NCI-H82 treated with DMSO at 0.1 percent for 48 hours (cell line): Measurements from ENCODE around the gene LRRC14B.
"Not testable (repeated sequence)": the region's sequence is repeated elsewhere in the genome, so short reads cannot be mapped to it uniquely, and the experiment has no call there.

ENCODE experiments used
- DNase-seq: peaks from one replicate; lab custom pipeline; 2025; ENCODE audit not compliant: unreplicated experiment; lab: John Stamatoyannopoulos, UW

The LRRC14B gene

DNA sequence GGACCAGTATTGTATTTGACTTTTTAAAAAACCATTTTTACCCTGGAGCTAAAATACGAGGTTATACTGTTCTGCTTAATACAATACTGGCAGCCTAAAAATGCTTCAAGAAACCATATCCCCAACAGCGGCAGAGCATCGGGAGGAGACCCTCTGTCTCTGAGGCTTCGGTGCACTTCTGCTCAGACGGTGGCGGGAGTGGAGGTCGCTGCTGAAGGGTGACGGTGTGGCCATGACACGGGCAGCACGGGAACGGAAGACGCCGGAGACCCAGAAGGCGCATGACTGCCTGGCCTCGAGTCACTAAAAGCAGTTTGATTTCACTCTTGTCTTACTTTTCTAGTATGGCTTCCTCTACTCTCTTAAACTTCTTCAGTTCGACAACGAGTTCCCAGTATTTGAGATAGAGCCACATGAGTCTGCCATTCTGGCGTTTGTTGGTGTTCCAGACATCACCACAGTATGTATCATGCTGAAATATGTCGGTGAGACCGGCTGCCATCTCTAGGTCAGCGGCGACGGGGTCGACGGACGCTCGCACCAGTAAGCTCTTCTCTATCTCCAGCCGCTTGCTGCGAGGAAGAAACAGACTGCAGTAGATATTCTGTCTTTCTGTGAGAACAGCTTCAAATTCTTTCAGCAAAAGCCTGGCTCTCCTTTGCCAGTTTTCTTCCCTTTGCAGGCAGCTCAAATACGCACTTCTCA lies 13.8 kb downstream of the LRRC14B start:
- DNase-seq: no peak

DNA sequence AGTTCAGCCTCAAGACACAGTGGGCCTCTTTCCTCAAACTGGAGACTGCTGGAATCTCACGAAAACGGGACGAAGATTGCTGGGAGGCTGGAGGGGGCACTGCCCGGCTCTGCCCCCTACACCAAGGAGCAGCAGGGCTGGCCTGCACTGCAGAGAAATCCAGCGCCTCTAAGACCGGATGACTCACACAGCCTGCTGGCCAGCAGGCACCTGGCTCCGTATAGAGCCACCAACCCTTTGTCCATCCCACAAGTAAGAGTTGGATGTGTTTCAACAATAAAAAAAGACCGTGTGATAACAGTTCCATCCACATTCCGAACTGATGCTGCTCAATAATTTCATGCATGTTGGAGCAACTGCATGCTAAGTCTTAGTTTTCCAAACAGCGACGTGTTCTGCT lies 15.1 kb downstream of the LRRC14B start:
- DNase-seq: no peak

DNA sequence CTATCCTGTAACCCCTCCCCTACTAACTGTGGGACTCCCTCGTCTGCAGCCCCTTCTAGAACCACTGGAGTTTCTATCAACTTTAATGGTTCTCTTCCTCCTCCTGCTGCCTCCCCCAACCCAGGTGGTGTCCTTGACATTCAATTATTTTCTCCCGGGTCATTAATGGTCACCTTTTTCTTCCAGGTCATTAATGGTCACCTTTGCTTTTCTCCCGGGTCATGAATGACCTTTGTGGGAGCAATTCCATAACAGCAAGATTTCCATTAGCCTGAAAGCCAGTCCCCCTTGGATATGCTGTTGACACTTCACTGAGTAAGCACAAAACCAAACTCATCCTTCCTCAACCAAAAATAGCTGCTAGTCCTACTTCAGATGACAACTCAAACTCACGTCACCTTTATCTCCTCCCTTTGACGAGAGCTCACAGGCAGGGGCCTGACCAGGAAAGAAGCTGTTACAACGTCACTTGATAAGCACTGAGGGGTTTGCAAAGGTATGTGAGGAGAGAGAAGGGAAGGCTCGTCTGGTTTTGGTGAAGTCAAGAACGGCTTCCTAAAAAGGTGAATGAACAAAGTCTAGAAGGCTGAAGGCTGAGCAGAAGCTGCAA lies 15.7 kb downstream of the LRRC14B start:
- no peak for DNase-seq

DNA sequence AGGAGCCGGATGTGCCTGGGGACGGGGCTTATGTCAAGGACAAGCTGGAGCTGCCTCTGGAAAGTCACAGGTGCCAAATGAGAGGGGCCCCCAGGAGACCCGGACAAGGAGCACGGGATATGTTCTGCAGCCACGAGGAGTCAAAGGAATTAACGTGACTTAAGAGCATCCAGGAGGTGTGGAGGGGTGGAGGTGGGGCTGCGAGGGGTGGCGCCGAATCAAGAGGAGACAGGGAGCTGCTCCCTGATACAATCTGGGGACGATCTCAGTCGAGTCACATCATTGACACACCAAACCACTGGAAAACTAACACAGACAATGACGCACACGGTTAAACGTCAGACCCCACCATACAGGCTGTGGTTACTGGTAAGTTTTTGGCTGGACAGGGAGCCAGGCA lies 16.3 kb downstream of the LRRC14B start:
- no peak for DNase-seq

DNA sequence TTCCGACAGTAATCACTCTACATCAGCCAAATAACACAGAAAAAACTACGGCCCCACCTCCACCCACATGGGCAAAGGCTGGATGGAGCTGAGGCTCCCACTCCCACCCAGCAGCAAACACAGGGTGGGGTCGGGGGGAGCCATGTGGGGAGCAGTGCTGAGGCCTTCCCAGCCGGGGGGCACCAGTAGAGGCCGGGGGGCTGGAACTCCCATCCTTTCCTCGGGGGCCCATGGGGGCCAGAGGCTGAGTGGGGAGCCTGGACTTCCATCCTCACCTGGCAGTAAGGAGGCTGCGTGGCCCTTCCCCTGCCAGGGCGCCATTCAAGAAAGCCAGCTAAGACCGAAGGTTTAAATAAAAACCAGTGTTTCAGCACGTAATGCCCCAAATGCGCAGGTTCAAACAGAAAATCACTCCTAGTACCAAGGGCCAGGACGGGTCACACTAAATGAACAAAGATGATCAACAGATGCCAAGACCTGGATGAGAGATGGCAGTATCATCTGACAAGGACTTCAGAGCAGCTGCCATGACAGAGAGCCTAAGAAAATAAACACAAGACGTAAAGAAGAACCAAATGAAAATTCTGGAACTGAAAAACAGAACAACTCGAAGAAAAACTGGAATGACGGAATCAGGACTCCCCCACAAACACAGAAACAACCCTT lies 17.3 kb downstream of the LRRC14B start:
- DNase-seq: no peak

DNA sequence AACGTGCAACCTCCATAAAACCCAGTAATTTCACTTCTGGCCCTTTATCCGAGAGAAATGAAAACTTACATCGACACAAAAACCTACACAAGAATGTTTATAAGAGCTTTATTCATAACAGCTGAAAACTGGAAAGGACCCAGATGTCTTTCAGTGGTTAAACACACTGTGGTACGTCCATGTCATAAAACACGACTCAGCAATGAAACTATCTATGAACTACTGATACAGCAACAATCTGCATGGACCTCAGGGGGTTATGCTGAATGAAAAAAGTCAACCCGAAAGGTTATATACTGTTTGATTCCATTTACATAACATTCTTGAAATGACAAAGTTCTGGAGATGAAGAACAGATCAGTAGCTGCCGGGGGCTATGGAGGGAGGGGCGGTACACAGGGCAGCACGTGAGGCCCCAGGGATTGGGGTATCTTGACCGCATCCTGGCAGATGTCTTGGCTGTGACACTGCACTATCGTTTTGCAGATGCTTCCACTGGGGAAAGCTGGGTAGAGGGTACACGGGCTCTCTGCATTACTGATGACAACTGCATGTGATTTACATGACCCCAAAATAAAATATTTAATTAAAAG lies 22.6 kb downstream of the LRRC14B start:
- DNase-seq: no peak

DNA sequence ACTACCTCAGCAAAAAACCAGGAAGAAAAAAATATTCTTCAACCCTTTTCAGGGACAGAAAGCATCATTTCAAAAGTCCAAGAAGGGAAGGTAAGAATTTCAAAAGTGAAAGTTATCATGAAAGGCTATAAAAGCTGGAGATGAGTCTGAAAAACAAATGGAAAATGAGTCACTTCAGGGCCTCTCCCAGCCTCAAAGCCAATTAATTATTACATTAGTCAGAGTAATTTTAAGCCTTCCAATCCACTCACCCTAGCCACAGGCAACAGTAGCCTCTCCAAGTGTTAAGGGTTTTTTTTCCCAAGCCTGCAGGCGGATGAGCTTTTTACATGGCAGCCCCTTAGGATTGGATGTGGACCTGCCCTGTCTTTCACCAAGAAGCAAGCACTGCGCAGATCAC lies 24.0 kb downstream of the LRRC14B start:
- DNase-seq: not testable (repeated sequence)

DNA sequence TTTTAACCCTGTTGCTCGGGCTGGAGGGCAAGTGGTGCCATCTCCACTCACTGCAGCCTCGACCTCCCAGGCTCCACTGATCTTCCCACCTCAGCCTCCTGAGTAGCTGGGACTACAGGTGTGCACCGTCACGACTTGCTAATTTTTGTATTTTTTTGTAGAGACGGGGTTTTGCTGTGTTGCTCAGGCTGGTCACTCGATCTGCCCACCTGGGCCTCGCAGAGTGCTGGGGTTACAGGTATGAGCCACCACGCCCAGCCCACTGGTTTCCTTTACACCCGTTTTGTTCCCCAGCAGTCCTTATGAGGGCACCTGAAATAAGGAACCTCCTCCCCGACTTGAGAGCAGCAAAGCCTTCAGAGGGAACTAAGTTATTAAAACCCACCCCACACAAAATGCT lies 24.8 kb downstream of the LRRC14B start:
- not testable (repeated sequence) for DNase-seq

DNA sequence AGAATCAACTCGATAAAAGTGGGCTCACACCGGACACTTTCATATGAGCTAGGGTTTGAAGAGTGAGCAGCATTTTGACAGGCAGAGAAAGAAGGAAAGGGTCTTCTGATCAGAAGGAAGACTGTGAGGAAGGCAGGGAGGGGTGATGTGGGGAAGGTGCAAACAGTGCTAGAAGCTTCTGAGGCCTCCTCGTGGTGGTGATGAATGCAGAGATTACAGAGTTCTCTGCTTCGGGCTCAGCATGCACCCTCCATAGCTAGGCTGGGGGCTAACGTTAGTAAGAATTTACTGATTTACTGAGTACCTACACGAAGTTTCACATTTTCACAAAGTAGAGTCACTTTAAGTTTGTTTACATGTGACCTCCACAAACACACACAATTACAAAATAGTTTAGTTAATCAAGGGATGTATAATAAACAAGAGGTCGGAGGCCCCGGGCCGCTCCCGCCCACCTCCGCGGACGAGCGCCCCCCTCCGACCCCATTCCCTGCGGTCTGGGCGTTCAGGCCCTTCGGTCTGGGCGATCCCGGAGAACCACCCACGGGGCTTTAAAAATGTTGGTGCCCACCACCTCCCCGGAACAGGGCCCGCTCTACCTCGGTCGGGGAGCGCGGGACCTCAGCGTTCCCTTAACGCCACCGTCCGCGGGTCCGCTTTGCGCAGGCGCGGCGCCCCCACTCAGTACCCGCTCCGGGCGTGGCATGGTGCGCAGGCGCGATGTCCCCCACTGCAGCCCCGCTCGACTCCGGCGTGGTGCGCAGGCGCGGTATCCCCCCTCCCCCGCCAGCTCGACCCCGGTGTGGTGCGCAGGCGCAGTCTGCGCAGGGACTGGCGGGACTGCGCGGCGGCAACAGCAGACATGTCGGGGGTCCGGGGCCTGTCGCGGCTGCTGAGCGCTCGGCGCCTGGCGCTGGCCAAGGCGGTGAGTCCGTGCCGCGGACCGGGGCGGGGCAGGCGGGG lies 26.5 kb downstream of the LRRC14B start, which contains the start of the genes CCDC127 and SDHA:
TSS of gene CCDC127 (minus strand) at position 660 of the 963 bp plus-strand sequence. CDS start 1,304 bp downstream, outside the sequence.
TSS of gene SDHA (plus strand) at position 827 of the 963 bp plus-strand sequence. CDS start at position 863, 36 bp downstream.
- peak; percentile 58 for DNase-seq

DNA sequence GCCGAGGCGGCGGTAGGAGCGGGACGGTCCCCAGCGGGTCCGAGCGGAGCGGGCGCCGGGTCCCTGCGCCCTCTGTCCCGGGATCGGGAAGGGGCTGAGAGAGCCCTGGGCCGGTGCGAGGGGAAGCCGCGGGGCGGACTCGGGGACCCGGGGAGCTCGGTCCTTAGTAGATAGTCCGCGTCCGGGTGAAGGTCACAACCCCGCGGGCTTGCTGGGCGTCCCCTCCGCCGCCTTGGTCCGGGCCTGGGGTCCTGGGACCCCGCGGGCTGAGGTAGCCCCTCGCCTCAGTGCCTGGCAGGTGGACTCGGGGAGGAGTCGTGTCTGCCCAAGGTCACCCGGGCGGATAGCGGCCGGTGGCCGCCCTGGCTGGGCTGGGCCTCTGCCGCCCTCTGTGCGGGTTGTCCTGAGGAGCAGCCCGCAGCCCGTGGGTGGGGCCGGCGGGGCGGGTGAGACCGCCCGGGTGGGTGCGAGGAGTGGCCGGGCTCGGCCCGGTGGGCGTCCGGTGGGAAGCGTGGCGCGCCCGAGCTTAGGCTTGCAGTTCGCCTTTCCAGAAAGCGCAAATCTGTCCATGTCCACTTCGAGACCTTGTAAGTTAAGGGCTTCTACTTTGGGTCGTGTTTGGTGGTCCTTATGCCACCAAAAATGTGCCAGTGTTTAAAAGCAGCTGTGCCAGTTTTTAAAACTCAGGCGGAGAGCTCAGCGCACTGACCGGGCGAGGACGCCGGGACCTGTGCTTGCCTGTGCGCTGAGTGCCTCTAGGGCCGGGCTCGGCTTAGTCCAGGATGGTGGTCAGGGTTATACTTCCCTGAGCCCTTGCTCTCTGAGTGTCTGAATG lies 27.4 kb downstream of the LRRC14B start:
- DNase-seq: no peak

DNA sequence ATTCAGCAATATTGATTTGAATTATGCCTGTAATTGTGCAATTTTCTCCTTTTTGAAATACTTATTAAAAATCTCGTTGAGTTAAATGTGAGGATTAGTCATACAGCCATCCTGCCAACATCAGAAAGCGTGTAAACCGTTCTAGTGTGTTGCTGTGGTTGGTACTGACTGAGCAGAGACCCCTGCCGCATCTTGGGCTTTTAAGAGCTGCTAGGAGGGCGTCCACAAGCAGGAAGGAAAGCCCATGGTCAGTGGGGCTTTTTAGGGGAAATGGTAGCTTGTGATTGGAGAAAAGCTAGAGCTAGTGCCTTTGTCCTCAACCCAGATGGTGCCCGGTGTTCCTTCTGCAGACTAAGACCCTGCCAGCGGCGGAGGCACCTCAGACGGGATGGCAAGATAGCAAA lies 28.2 kb downstream of the LRRC14B start:
- no peak for DNase-seq

DNA sequence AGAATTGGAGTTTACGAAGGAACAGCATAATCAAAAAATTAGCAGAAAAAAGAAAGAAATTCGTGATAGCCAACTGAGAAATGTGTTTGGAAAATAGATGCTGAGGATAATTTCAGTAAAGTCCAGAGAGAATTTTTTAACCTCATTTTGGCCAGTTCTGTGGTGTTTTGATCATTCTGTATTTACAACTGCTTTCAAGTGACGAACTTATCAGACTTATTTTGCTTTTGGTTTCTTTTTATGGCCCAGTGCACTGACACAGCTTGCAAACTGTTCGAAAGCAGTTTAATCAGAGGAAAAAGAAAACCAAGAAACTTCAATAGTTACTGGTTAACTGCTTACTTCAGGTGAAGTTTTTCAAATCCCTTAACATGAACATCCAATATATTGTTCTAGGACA lies 28.7 kb downstream of the LRRC14B start:
- no peak for DNase-seq

DNA sequence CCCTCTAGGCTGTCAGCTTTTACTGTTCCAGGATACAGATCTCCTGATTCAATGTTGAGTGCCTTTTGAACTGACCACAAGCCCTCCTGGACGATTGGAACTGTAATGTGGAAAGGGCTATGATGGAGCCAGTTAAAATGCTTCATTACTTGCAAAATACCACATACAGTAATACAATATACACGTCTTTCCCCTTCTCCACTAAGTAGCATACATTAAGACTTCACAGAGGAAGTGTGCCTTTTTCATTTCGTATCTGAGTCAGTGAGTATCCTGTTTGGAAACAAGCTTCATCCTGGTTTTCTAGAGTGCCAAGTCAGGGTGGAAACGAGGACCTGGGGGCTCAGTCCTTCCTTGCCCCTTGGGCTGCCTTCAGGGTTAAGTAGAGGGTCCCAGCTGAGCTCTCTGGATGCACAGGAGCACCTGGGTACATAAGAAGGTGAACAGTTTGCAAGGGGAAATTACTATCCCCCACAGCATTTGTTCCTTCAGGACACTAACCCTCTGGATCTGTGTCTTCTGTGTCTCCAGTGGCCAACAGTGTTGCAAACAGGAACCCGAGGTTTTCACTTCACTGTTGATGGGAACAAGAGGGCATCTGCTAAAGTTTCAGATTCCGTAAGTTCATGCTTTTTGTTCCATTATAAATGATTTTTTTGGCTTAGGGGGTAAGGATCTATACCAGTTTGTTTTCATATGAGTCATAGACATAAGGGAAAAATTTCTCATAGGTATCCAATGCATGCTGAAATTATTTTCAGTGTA lies 31.8 kb downstream of the LRRC14B start:
- not testable (repeated sequence) for DNase-seq

DNA sequence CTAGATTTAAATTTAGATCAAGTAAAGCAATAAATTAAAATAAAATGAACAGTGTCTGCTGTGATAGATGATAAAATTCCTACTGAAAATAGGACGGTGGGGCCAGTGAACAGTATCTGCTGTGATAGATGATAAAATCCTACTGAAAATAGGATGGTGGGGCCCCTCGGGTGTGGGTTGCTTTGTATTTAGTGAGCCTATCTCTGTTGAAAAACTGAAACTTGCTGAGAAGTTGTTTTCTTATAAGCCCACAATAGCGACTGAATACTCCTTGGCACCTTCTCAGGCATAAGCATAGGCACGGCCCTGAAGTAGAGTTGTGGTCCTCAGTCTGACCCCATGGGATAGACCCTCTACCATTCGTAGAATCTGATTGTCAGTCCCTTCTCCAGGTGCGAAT lies 32.5 kb downstream of the LRRC14B start:
- DNase-seq: no peak

DNA sequence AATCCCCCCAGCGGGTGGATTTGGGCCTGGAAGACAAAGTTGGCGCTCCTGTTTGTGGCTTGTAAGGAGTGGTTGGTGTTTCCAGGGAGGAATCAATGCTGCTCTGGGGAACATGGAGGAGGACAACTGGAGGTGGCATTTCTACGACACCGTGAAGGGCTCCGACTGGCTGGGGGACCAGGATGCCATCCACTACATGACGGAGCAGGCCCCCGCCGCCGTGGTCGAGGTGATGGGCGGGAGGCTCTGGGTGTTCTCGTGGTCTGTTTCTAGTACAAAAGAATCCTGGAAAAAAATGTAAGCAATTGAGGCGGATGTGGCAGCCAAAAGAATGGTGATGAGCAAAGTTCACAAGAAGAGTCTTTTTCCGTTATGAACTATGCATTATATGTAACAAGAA lies 34.0 kb downstream of the LRRC14B start:
- DNase-seq: no peak

DNA sequence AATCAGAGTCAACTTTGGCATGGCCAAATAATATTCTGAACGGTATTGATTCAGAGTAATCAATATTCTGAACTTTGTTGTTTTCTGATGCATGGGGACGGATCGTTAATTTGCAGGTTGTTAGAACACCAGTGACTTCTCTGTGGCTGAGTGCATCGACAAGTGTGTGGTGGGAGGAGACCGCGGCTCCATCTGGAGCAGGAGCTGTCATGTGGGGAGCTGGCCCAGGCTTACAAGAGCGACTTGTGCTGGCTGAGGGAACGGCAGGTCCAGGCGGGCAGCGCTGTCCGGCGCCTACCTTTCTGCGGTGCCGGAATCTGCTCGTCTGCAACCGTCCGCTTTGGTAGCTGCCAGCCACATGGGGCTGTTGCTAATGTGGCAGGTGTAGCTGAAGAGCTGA lies 36.1 kb downstream of the LRRC14B start:
- not testable (repeated sequence) for DNase-seq

DNA sequence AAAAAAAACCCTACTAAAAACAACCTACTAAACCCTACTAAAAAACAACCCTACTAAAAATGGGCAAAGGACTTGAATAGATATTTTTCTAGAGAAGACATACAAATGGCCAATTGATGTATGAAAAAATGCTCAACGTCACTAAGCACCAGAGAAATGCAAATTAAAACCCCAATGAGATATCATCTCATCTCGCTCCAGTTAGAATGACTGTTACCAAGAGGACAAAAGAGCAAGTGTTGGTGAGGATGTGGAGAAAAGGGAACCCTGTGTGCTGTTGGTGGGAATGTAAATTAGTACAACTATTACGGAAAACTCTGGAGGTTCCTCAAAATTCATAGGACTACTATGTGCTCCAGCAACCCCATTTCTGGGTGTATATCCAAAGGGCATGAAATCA lies 37.6 kb downstream of the LRRC14B start:
- no peak for DNase-seq

DNA sequence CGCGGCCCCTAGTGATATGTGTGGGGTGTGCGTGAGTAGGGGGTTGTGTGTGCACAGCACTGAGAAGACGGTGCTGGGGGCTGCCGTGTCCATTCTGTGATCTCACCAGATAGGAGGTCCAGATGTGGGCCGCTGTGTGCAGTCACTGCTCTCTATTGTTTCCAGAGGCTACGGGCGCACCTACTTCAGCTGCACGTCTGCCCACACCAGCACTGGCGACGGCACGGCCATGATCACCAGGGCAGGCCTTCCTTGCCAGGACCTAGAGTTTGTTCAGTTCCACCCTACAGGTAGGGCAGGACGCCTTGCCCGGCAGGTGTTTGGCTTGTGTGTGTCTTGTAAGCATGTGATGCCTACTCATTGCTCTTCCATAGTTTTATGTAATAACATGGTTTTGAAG lies 39.4 kb downstream of the LRRC14B start:
- no peak for DNase-seq

DNA sequence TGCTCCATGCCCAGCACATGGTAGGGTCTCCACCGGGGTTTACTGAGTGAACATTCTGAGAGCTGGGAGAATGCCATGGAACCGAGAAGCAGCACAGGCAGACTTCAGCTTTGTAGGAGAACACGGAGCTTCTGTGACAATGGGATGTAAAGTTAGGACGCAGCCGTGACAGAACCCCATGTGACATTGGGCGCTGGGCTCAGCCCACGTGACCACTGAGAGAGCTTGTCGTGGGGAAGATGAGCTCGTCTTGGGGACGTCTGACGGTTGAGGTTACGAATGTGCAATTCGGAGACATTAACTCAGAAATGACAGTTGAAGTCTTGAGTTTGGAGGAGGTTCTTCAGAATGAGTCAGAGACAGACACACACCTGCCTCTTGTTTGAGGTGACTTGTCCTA lies 40.4 kb downstream of the LRRC14B start:
- no peak for DNase-seq
